Fibroblast of lung (primary cell): ENCODE measurements around the gene ADGRB3.

Experiments used
- CTCF ChIP-seq, 2 donors: IDR thresholded peaks in 1 of 2; conservative IDR thresholded peaks in 1 of 2; 1 replicate in 1 of 2; 2 replicates in 1 of 2; pipeline ENCODE4 v1.5.1; 2011 to 2012; ENCODE audit warnings: low read length in 2 of 2, control low read depth in 1 of 2, inconsistent platforms in 1 of 2, low read depth in 1 of 2, mild to moderate bottlenecking in 1 of 2
- EZH2 ChIP-seq: IDR thresholded peaks from 2 replicates; pipeline ENCODE4 v1.5.1; 2012; ENCODE audit warnings: low read length, control low read depth, mild to moderate bottlenecking; ENCODE audit errors: missing control alignments

- no peak for TF ChIP-seq CTCF (conservative IDR thresholded peaks at IDR 0.05 in 1 of 2, IDR thresholded peaks at IDR 0.05 in 1 of 2; ENCODE audit: low read depth in 1 of 2, low read length in 2 of 2)
- TF ChIP-seq EZH2: peak; percentile 33
Observed at GRCh38 chr6:68635706-68636513, 828 bp downstream of the ADGRB3 start.
